SHP77 (cell line): Measurements from ENCODE around the gene PUS7.
"Not testable (repeated sequence)": the region's sequence is repeated elsewhere in the genome, so short reads cannot be mapped to it uniquely, and the experiment has no call there.

Experiments
- DNase-seq, 2 experiments: peaks; one replicate each; lab custom pipeline; 2025; lab: John Stamatoyannopoulos, UW

PUS7 gene

DNA sequence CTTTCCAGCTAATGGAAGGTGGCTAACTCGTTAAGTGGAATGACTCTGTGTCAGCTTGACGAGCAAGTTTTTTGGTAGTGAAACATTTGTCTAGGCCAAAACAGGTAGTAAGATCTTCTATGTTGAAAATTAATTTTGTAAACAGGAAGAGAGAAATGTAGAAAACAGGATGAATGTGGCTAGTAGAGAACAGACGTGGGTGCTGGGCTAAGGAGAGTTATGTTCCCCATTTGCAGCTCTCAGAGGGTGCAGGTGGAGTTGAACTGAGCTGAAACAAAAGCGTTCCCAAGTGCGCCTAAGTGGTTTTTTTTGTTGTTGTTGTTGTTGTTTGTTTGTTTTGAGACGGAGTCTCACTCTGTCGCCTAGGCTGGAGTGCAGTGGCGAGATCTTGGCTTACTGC, 73.9 kb downstream of the PUS7 start:
- DNase-seq: no peak

DNA sequence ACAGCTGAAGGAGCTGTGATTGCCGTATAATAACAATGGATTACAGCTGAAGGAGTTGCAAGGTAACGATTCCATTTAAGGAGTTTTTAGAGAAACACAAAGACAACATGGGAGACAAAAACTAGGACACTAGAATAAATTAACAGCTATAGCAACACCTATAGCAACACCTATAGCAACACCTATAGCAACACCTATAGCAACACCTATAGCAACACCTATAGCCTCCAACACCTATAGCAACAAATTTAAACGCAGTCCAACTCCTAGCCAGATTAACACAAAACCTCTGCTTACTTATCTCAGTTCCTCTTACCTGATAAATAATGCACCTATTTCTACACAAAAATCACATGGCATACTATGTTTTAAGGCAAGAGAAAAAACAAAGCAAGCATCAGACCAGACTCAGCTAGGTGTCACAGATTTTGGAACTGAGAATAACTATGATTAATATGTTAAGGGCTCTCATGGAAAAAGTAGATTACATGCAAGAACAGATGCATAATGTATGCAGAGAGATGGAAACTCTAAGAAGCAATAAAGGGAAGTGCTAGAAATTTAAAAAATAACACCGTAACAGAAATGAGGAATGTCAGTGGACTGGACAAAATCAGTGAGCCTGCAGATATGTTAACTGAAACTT, 77.6 kb downstream of the PUS7 start:
- DNase-seq: no peak

DNA sequence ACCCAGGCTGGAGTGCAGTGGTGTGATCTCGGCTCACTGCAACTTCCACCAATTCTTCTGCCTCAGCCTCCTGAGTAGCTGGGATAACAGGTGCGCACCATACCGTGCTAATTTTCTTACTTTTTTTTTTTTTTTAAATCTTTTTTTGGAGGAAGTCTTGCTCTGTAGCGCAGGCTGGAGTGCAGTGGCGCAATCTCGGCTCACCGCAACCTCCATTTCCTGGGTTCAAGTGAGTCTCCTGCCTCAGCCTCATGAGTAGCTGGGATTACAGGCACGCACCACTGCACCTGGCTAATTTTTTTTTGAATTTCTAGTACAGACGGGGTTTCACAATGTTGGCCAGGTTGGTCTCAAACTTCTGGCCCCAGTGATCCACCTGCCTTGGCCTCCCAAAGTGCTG, 79.9 kb downstream of the PUS7 start:
- not testable (repeated sequence) for DNase-seq

DNA sequence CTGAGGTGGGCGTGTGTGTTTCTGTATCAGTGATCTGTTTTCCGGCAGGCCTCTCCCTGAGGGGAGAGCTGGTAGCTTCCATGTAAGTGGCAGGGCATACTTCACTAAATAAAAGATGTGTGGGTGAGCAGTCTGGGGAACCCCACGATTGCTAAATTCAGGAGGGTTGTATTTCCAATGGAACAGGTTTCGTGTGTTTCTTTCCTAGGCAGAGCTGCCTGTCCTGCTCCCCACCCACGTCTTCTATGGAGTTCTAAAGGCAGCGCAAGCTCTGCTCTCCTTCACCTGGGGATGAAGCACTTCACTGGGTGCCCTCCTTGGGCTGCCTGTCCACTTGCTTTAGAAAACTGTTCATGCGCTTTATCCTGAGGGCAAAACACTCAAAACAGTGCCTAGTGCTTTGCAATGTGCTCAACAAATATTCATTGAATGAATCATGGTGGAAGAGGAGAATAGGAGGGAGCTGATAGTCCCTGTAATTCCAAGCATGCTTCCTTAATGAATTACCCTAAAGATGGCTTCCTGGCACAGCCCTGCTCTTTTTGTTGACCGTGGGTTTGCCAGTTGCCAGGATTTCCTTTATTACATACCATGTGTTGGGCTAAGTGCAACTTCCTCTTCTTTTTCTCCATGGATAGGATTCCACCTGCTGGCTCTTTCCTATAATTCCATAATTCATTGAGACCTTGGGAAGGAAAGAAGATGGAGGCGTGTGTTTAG, 82.7 kb downstream of the PUS7 start:
- no peak for DNase-seq

DNA sequence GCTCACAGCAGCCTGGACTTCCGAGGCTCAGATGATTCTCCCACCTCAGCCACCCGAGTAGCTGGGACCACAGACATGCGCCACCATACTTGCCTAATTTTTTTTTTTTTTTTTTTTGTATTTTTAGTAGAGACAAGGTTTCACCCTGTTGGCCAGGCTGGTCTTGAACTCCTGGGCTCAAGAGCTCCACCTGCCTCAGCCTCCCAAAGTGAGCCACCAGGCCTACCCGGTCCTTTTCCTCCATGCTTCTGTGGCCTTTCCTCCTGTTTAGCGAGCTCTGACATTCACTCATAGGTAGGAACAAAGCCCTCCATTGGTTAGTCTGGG, 83.3 kb downstream of the PUS7 start:
- no peak for DNase-seq

- no peak for DNase-seq
These were observed 83.8 kb downstream of the PUS7 start for GRCh38 chr7:105438254-105438653.

DNA sequence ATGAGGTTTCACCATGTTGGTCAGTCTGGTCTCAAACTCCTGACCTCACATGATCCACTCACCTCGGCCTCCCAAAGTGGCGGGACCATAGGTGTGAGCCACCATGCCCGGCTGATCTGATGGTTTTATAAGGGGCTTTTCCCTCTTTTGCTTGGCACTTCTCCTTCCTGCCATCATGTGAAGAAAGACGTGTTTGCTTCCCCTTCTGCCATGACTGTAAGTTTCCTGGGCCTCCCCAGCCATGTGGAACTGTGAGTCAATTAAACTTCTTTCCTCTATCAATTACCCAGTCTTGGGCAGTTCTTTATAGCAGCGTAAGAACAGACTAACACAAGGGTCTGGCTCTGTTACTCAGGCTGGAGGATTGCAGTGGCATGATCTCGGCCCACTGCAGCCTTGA, 84.7 kb downstream of the PUS7 start:
- DNase-seq: not testable (repeated sequence)

GRCh38 chr7:105429746-105430612, 92.1 kb downstream of the PUS7 start:
- DNase-seq: peak; percentile 12 to 40

GRCh38 chr7:105426606-105427146, 95.4 kb downstream of the PUS7 start:
- DNase-seq: no peak

DNA sequence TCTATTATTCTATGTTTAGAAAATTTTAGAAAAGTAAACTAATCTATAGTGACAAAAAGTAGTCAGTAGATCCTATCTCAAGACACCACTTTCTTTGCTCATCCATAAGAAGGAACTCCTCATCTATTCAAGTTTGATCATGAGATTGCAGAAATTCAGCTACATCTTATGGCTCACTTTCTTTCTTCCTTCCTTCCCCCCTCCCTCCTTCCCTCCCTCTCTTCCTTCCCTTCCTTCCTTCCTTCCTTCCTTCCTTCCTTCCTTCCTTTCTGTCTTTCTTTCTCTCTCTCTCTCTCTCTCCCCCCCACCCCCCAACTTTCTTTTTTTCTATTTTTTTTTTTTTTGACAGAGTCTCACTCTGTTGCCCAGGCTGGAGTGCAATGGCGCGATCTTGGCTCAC, 98.1 kb downstream of the PUS7 start:
- DNase-seq: no peak

DNA sequence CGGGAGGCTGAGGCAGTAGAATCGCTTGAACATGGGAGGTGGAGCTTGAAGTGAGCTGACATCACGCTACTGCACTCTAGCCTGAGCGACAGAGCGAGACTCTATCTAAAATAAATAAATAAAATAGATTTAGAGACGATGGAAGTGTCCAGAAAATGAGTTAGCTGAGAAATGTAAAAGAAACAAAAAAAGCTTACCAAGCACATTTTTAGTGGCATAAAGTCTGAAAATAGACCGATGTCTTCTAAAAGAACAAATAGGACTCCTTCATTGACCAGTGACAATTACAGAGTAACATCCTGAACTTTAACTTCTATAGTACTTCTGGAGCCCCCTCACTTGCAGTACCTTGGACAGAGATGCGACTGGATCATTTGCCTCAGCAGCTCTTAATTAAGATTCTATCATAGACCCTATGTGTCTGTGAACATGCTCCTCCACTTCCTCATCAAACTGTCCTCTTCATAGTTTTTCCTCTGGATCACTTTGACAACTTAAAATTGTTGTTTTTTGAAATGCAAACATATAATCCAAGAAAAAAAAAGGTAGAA, 108.1 kb downstream of the PUS7 start:
- no peak for DNase-seq

DNA sequence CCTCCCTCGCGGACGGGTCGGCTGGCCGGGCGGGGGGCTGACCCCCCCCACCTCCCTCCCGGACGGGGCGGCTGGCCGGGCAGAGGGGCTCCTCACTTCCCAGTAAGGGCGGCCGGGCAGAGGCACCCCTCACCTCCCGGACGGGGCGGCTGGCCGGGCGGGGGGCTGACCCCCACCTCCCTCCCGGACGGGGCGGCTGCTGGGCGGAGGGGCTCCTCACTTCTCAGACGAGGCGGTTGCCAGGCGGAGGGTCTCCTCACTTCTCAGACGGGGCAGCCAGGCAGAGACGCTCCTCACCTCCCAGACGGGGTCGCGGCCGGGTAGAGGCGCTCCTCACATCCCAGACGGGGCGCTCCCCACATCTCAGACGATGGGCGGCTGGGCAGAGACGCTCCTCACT, 111.3 kb downstream of the PUS7 start:
- DNase-seq: not testable (repeated sequence)

GRCh38 chr7:105409775-105410174, 112.3 kb downstream of the PUS7 start:
- DNase-seq: not testable (repeated sequence)

GRCh38 chr7:105408791-105409410, 113.2 kb downstream of the PUS7 start:
- no peak for DNase-seq
